DMS79 (cell line): Measurements from ENCODE around the gene SNCAIP.

Experiments used
- DNase-seq: peaks from one replicate; lab custom pipeline; 2025; lab: John Stamatoyannopoulos, UW

SNCAIP gene

DNA sequence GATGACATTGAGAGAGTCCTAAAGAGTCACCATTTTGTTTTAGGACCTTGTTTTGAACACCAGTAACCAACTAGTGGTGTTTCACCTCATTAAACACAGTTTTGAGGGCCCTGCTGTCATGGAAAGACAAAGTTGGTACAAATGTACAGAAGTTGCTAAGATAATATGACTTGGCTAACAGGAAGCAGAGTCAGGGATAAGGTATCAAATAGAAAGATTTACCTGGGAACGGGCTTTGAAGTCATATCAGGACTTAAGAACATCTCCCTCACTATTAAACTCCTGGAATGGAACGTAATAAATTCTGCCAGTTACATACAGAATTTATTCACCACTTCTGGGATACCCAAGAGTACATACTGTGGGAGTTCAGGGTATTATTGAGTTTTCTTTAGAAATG is 115.6 kb downstream of the SNCAIP start:
- no peak for DNase-seq

DNA sequence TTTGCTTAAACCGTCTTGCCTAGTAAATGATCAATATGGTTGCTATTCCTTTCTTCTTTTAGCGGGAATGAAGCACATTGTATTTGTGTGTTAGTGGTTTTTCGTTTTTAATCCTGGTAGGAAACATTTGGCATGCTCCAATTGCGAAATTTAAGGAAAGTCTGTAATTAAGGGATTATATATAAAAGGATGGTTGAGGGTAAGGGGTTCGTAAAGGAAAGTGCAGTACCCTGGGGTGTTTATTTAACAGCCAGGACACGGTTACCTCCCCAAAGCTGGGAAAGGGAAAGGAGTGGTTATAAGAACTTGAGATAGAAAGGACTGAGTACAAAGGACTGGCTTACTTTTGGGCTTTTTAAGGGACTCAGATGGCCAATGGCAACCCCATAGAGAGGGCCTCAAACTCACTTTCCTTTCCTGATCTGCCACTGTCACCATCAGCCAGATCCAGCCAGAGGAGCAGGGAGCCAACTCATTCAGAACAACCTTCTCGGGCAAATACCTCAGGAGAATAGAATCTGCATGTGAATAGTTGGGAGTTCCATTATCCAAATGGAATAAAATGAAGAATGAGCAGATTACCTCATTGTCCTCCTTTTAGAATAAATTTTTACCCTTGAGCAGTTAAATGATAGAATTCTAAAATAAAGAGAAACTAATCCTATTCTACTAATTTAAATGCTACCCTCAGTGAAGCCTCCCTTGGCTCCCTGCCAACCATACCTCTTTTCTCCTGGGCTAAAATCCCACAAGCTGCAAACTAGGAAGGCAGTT is 117.7 kb downstream of the SNCAIP start:
- DNase-seq: no peak

DNA sequence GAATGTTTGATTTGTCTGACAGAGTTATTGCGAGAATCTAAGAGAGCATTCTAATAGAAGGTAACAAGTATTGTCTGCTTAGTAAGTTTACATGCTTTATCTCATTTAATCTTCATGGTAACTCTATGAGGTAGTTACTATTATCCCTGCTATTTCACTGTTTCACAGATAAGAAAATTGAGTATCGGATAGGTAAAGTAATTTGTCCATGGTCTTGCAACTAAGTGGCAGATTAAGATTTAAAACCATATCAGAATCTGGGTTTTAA is 118.2 kb downstream of the SNCAIP start:
- DNase-seq: no peak

DNA sequence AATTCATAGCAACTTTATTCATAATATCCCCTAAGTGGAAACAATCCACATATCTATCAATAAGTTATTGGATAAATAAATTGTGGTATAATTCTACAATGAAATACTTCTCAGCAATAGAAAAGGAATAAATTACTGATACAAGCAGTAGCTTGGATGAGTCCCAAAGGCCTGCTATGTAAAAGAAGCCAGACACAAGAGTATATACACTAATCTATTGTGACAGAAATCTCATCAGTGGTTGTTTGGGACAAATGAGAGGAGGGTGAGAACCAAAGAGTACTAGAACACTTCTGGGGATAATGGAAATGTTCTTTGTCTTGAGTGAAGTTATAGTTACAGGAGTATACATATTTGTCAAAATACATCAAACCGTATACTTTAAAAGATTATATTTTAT is 119.3 kb downstream of the SNCAIP start:
- DNase-seq: no peak

DNA sequence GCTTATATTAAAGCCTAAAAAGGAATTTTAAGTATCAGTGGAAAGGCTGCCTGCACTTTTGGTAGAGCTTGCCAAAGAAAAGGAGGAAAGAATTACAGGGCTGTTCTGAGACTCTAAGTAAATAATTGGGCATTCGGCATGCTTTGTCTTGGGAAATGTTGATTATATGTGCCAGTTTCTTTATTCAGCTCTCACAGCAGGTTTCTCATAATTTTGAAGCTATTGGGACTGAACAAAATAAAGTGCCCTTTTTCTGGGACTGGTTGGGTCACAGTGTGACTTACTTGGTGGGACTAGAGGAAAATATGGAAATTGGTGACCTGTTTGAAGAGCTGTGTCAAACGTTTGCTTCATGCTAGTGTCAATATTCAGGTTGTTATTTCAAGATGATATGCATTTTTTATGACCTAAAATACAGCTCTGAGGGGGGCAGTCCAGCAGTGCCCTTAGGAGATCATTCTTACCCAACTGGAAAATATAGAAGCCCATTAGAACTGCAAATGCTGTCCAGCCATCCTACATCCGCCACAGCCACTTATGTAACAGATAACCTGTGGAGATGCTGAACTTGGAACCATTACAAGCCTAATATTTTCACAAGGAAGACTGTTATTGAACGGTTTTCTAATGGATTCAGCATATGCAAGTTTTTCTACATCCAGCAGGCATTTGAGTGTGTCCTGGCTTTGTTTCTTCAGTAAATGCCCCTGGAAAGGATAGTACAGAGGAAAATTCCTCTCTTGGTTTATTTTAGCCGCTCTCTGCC is 122.4 kb downstream of the SNCAIP start:
- no peak for DNase-seq

DNA sequence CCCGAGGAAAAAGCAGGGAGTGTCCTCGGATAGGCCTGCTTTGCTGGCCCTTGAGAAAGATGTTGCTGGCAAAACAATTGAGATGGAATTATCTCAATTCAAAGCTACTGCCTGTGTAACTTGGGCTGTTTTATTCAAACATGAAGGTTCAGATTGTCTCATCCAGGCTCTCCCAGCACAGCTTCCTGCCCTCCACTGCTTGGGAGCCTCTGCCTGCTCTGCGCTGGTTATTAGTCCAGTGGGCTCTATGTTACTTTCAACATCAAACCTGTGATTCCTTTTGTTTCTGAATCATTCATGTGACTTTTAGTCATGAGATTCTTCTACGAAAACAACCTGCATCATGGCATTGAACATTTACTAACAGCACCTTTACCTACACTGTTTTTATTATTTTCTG is 123.2 kb downstream of the SNCAIP start:
- DNase-seq: no peak

DNA sequence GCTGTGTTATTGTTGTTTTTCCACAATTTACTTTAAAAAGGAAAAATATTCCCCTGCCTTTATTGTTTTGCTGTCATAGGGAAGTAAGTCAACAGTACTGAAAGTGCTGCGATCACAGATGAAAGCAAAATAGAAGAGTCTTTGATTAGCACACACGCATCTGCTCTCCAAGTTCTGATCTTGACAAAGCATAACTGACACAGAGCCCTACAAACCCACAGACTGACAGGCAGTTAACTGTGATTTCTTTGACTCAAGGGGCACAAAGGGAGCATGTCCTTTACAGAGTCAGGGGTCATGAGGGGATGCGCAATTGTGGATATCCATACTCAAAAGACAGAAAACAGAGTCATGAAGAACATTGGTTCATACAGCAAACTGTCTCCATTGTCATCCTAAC is 123.7 kb downstream of the SNCAIP start:
- no peak for DNase-seq

DNA sequence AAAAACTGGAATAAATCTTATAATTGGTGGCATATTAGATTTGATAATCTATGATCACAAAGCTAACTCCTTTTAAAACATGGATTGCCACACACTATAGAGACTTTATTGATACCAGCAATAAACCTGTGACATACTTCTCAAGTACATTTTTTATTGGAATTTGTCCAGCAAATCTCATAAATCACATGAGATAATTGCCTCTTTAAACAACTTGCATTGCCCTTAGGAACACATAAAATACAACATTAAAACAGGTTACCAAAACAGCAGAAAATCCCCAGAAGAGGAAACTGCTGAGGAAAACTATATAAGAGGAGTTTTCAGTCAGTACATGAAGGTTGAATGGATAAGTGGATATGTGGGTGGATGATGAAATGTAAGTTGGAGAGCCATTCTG is 124.6 kb downstream of the SNCAIP start:
- no peak for DNase-seq

DNA sequence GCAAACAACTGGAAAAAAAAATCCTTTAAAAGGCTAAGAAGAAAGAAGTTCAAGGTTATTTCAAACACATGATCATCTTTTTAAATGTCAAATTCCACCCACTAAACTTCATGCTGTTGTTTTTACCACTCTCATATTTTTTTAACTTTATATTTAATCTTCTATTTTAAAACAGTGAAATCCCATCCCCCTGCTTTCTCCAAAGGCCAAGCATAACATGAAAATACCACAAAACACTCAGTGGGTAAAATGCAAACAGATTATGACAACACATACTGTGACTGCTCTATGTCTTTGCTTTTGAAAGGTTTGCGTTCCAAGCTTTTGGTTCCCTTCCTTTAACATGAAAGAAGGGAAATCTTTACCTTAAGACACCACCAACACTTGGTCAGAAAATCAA is 127.6 kb downstream of the SNCAIP start:
- no peak for DNase-seq

DNA sequence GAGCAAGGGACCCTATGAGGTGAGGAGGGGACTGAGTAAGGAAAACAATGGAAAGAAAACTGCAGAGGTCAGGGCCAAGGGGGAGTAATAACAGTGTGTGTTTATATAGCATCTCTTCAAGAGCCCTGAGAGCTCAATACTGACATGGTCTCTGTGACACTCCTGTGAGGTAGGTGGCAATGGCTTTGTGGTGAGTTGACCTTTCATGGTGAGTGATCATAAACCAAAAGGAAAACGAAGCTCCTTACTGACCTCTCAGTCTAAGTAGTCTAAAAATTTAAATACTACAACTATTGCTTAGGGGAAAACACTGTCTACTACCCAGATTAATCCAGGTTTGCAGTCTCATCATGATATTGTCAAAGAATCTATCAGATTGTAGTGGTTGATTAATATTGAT is 130.9 kb downstream of the SNCAIP start:
- no peak for DNase-seq

DNA sequence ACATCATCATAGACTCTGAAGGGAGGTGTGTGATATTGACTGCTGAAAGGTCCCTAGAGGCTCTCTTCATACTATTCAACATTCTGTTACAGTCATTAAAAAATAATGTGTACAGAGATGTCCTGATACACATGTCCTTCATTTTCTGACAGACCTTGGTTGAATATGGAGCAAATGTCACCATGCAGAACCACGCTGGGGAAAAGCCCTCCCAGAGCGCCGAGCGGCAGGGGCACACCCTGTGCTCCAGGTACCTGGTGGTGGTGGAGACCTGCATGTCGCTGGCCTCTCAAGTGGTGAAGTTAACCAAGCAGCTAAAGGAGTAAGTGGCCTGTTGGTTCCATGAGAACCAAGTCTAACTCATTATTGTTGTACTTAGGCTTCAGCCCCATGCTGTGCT is 132.4 kb downstream of the SNCAIP start:
- DNase-seq: no peak

DNA sequence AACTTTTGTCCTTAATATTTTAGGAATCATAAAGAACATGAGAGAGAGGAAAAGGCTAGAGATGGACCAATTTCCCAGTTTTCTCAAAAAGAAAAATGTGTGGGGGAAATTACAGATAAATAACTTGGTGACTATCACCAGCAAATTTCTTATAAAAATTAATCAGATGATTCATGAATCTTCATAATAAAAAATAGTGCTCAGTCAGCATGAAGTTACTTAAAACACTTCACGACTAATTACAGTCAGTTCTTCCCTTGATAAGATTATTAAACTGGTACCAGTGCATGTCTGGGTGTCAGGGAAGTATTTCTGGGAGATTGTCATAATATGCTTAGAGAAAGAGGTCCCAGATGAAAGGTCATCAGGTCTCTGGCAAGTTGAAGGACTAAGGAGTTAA is 133.0 kb downstream of the SNCAIP start:
- DNase-seq: no peak

DNA sequence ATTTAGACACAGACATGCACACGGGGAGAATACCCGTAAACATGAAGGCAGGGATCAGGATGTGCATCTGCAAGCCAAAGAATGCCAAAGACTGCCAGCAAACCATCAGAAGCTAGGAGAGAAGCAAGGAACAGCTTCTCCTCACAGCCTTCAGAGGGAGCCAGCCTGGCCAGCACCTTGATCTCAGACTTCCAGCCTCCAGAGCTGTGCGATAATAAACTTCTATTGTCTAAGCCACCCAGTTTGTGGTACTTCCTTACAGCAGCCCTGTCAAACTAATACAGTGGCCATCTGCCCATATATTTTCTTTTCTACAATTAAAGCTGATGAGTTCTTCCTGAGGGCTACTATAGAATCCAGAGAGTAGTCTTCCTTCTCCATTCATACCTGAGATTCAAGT is 135.0 kb downstream of the SNCAIP start:
- DNase-seq: no peak

DNA sequence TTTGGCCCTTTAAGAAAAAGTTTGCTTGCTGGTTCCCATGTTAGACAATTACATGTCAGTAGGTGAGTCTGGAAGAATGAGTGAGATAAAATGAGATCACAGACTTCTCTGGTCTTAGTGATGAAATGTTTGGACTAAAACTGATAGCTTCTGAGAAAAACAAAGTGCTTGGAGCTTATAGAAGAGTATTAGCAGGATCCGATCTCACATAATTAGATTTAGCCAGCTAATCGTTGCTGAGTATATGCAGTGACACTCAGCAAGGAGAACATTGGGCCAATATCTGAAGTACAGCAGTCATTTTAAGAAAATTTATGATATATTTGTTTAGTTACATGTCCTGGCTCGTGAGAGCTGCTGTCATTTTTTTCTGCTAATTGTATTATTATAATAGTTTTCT is 135.8 kb downstream of the SNCAIP start:
- DNase-seq: no peak

DNA sequence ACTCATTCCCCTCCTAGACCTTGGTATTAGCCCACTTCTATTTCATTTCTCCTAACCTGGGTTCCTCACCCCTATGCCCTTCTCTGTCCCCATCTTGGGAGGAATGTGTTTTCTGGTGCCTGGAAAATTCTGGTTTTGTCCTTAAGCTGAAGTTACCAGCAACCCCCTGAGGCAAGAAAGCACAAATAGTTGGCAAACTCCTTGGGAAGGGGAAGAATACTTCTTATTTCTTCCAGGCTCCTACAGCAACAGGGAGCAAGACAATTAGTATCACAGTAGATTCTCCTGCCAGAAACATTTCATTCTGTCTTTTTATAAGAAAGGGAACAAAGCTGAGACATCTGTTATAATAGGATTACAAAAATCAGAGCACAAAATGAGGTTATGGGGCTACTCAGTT is 142.5 kb downstream of the SNCAIP start:
- DNase-seq: no peak

DNA sequence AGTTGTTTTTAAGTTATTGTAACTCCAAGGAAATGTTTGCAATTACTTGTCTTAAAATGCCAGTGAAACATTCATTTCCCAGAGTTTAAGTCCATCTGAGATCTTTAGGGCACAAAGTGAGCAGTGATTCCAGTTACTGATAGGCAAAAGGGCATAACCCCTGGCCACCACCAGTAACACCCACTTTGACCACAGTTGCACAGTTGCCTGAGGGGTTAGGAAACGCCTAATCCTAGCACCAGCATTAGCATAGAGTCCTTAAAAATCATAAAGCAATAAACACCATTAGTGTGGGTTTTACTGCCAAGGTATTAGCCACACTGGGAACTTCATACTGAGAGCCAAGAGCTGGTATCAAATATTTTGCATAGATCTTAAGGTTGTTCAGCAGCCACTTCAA is 143.9 kb downstream of the SNCAIP start:
- DNase-seq: no peak

DNA sequence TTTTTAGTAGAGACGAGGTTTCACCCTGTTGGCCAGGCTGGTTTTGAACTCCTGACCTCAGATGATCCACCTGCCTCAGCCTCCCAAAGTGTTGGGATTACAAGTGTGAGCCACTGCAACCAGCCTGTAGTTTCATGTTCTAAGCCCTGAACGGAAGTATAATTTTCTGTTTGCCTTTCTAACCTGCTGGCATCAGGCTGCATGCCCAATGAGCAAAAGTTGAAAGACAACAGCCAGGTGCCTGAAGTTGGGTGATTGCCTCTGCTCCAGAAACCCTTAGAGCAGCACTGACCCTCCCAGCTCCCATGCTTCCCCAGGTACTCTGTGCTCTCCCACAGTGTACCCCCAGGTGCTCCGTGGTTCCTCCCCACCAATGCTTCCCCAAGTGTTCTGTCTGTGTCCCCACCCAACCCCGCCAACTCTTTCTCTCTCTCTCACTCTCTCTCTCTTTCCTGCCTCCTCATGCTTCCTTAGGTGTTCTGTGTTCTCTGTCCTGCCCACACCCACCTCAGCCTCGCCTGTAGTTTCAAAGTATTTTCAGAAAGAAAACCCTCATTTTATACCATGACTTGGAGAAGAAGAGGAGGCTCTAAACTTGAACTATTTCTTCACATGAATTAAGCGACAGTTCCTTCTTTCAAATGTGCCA is 145.3 kb downstream of the SNCAIP start:
- DNase-seq: no peak

DNA sequence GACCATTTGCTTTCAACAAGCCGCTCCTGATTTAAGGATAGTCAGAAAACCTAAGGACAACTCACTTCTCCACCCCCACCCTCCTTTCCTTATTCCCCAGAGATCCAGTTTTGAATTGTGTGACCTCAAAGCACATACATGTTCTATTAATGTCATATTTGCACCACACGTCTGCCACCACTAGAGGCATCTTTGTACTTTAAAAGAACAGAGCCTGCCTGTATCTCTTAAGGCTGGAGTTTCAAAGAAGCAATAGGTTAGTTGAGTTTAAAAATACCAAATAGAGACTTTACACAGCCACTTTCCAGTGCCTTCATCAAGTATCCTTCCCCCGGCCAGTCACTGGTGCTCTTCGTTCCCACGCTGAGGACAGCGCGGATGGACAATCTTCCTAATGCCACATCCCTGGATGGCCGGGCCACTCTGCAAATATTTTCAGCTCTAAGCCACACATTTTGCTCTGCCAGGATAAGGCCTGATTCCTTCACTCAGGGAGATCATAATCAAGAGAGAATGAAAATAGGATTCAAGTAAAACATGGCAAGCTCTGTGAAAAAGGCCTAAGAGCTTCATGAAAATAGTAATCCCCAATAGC is 146.3 kb downstream of the SNCAIP start:
- no peak for DNase-seq

DNA sequence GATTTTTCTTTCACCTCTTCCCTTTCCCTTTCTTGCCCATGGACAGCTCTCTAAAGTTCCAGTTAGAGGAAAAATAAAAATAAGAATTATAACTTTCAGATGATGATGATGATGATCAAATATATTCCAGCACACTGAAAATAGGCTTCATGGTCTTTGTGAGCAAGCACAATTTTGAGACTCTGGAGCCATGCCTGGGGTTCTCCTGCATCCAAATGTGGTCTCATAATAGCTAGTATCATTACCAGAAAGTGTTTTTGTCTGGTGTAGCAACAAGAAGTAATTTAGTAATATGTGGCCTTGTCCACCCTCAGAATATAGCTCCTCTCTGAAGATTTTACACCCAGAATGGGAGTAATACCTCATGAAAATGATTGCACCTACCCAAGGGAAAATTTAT is 150.4 kb downstream of the SNCAIP start:
- DNase-seq: no peak

DNA sequence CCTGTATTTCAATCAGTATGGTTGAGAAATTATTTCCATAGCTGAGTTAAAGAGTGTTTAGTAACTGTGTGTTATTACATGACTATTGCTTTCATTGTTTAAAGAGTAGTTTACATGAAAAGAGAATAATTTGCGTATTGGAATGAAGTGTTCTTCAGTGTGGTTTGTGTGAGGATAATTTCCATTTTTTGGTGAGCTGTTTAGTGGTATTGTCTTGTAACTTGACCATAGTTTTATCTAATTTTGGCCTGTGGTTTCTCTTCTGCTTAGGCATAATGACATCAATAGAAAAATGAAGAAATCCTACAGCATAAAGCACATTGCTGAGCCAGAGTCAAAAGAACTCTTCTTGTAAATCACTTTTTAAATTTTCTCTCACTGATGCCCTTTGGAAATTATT is 151.2 kb downstream of the SNCAIP start:
- DNase-seq: no peak

DNA sequence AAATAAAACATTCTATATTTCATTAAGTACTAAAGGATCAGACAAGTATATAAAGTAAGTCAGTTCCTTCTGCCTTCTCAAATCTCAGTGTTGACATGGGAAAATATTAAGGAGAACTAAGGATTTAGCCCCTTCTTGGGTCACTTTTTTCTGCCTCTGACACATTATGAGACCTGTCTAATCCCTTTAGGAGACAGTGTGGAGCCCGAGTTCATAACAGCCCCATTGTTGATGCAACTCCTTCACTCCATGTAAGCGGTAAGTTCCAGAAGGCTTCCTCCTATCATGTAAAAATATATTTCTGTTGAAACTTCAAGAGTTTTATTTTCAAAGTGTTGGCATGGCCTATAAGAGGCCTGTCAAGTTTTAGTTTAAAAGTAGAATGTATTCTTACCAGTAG is 152.2 kb downstream of the SNCAIP start:
- no peak for DNase-seq

DNA sequence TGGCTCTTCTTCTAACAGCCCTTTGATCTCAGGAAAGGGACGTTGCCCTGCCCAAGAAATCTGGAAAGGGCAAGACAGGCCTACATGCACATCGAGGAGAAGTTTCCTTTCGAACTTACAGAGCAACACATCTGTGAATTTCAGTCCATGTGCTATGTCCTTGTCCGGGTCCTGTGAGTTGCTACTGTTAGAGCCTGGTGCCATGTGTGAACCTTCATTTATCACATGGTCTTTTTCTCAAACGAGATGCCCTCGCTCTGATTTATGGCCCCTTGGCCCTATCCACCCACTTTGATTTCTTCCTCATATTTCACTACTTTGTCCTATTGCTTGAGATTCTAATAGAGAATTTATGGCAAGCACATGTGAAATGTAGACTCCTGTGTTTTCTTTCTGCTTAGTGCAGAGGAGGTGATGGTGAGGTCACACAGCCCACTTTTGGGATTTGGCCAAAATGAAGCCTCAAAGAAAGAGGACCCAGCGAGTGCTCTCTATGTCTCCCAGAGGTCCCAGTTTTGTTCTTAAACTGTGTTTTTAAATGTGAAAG is 153.1 kb downstream of the SNCAIP start:
- DNase-seq: no peak

DNA sequence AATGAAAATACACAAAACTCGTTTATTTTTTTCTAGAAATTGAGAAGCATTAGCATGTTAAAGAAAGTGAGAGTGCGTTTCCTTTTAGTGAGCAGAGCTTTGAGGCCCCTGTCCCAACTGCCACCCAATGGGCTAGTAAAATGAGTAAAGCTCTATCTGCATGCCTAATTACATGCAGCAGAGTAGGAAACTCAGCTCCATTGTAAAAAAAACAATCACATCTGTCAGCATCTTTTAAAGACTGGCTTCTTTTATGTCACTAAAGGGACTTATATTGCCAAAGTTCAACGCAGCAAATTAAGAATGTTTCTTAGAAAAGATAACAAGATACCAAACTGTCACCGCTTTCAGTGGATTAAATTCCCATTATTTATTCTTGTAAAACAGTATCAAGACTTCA is 154.0 kb downstream of the SNCAIP start:
- no peak for DNase-seq
